K562 (cell line): Measurements from ENCODE around the gene SLC26A3. TPM values are rescaled to one million over a fixed set of nuclear protein-coding genes. Genes with fewer than 3 reads are reported as not detected.

Experiments used
- DACH1 ChIP-seq: fragments of 450-650 bp; IDR thresholded peaks from 2 replicates; pipeline ENCODE4 v1.6.1; 2018; ENCODE audit not compliant: partially characterized antibody
- GABPB1 ChIP-seq: sonication (generic); formaldehyde crosslinking; IDR thresholded peaks from 2 replicates; pipeline ENCODE4 v1.8.0; 2022; ENCODE audit warnings: mild to moderate bottlenecking, missing genetic modification reagents
- GMEB1 ChIP-seq: fragments of 250-450 bp; sonication (Bioruptor Pico); IDR thresholded peaks from 2 replicates; pipeline ENCODE4 v1.4.0; 2020; ENCODE audit warnings: mild to moderate bottlenecking
- SETDB1 ChIP-seq: IDR thresholded peaks from one replicate; pipeline ENCODE4 v1.6.1; 2012; ENCODE audit warnings: low read length, control low read depth, inconsistent platforms
- SNRNP70 ChIP-seq: fragments of 200-400 bp; formaldehyde crosslinking; optimal IDR thresholded peaks from 2 replicates; pipeline ENCODE3; 2017; ENCODE audit warnings: low read depth, low read length
- ZBTB2 ChIP-seq: fragments of 450-650 bp; IDR thresholded peaks from 2 replicates; pipeline ENCODE4 v1.6.1; 2016; ENCODE audit warnings: antibody characterized with exemption
- ZNF3 ChIP-seq: fragments of 250-450 bp; sonication (Bioruptor Pico); IDR thresholded peaks from 2 replicates; pipeline ENCODE4 v1.5.0; 2021; ENCODE audit warnings: mild to moderate bottlenecking, moderate library complexity
- polyA plus RNA-seq, 8 experiments: library from polyadenylated mRNA; depleted of rRNA in 4 of 8; stranded (reverse) in 5 of 8; unstranded in 3 of 8; fragments of >200 nt; fragmentation: Nextera tagmentation in 2 of 8; fragmentation: Illumina TruSeq in 1 of 8; extraction: Ambion mirVana in 2 of 8; extraction: Trizol in 1 of 8; gene quantifications; 2 replicates each; pipeline versions ENCODE4 v1.2.1 to v1.2.3, GENCODE V29; 2011 to 2014; ENCODE audit warnings: inconsistent platforms in 1 of 8, missing spikeins in 1 of 8
- total RNA-seq, 7 experiments: library from RNA; depleted of rRNA in 6 of 7; stranded (reverse); fragments of >200 nt in 6 of 7; fragmentation: Illumina TruSeq in 2 of 7; extraction: Trizol in 2 of 7; gene quantifications; 2 replicates each; pipeline versions ENCODE4 v1.2.1 to v1.2.3, GENCODE V29; 2011 to 2021; ENCODE audit warnings: low replicate concordance in 1 of 7
- TF ChIP-seq, protein P1 (sequence below): fragments of 450-650 bp; IDR thresholded peaks from 2 replicates; pipeline ENCODE4 v1.6.1; 2016; ENCODE audit warnings: low read depth

SLC26A3 gene
- total and polyA plus RNA-seq, 9 of the 15 experiments (the other 6 are each of a cell fraction or from before 2014, with no cell fraction given): 0.86 TPM; not detected in 8

DNA sequence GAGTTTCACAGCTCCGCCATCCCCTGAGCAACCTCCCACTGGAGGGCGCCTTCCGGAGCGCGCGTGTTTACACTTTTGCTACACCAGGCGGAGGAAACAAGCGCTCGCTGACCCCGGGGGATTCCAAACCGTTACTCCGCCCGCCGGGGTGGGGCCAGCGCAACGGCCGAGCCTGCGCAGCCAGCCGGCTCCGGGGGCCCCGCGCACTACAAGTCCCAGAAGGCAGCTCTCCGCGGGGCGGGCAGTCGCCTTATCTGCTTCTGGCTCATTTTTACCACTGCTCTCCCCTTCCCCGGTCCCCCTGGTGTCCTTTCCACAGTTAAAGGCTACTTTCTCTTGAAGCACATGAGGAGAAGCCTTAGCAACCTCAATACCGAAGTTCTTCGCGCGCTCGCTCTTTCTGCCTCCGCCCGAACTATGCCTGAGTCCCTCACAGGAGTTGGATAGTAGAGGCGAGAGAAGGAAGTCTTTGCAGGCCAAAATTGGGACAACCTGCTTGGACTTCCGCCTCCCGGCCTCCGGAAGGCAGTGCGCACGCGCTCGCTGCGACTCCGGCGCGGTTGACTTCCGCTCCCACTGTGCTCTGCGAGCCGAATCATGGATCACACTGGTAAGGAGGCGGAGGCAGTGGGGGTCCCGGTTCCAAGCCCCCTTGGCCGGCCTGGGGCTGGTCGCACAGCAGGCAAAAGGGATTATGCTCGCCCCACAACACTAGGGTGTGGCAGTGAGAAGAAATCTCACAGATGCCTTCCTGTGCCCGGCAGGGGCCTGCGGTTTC, 59.3 kb downstream of the SLC26A3 start, which contains the start of gene CBLL1 (continued):
- TF ChIP-seq SETDB1 (peak; percentile 57), ZNF3 (CRISPR knock-in tag) (no peak), ZBTB2 (peak; percentile 96), SNRNP70 (no peak), GABPB1 (CRISPR knock-in tag) (peak; percentile 94), DACH1 (peak; percentile 50), GMEB1 (peak; percentile 75)
- TF ChIP-seq, protein P1, sequence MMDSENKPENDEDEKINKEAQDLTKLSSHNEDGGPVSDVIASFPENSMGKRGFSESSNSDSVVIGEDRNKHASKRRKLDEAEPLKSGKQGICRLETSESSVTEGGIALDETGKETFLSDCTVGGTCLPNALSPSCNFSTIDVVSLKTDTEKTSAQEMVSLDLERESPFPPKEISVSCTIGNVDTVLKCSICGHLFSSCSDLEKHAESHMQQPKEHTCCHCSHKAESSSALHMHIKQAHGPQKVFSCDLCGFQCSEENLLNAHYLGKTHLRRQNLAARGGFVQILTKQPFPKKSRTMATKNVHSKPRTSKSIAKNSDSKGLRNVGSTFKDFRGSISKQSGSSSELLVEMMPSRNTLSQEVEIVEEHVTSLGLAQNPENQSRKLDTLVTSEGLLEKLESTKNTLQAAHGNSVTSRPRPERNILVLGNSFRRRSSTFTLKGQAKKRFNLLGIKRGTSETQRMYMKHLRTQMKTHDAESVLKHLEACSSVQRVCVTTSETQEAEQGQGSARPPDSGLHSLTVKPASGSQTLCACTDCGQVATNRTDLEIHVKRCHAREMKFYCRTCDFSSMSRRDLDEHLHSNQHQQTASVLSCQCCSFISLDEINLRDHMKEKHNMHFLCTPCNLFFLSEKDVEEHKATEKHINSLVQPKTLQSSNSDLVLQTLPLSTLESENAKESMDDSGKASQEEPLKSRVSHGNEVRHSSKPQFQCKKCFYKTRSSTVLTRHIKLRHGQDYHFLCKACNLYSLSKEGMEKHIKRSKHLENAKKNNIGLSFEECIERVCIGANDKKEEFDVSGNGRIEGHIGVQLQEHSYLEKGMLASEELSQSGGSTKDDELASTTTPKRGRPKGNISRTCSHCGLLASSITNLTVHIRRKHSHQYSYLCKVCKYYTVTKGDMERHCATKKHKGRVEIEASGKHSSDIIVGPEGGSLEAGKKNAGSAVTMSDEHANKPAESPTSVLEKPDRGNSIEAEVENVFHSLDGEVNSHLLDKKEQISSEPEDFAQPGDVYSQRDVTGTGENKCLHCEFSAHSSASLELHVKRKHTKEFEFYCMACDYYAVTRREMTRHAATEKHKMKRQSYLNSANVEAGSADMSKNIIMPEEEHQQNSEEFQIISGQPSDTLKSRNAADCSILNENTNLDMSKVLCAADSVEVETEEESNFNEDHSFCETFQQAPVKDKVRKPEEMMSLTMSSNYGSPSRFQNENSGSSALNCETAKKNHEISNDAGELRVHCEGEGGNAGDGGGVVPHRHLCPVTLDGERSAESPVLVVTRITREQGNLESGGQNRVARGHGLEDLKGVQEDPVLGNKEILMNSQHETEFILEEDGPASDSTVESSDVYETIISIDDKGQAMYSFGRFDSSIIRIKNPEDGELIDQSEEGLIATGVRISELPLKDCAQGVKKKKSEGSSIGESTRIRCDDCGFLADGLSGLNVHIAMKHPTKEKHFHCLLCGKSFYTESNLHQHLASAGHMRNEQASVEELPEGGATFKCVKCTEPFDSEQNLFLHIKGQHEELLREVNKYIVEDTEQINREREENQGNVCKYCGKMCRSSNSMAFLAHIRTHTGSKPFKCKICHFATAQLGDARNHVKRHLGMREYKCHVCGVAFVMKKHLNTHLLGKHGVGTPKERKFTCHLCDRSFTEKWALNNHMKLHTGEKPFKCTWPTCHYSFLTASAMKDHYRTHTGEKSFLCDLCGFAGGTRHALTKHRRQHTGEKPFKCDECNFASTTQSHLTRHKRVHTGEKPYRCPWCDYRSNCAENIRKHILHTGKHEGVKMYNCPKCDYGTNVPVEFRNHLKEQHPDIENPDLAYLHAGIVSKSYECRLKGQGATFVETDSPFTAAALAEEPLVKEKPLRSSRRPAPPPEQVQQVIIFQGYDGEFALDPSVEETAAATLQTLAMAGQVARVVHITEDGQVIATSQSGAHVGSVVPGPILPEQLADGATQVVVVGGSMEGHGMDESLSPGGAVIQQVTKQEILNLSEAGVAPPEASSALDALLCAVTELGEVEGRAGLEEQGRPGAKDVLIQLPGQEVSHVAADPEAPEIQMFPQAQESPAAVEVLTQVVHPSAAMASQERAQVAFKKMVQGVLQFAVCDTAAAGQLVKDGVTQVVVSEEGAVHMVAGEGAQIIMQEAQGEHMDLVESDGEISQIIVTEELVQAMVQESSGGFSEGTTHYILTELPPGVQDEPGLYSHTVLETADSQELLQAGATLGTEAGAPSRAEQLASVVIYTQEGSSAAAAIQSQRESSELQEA: peak; percentile 72; the same call in 1 of the 2 replicates
